ENCODE measurements around the gene ARF1. TPM values are rescaled to one million over a fixed set of nuclear protein-coding genes. Genes with fewer than 3 reads are reported as not detected.

Gene ARF1
- total and polyA plus RNA-seq, 2 donors (not counting 1 experiment from before 2014, with no cell fraction given): 193 to 389 TPM

GRCh38 chr1:228105270-228105995 is 22.9 kb downstream of the ARF1 start:
- POLR2A ChIA-PET: interaction anchor here (0.5 to 1.5 kb wide), 3 partner anchors 23 to 61 kb away, joined by 3 to 5 read pairs (median 3); partner anchors contain the start of gene ARF1
- peaks cover 44% of the 10 kb centered on the region for H3K4me1 Mint-ChIP-seq
- no peak overlapping the region for H3K27ac Mint-ChIP-seq
- ATAC-seq (ENCODE audit: low read depth) (no peak), DNase-seq (no peak)
- CTCF ChIA-PET: no interaction called here
- H2AFZ ChIP-seq (ENCODE audit: insufficient read depth, low read depth, low read length, poor library complexity, severe bottlenecking): no peak overlapping the region
- H3K27ac ChIP-seq (ENCODE audit: low read length in 2 of 2): no peak overlapping the region
- H3K9me3 Mint-ChIP-seq (ENCODE audit: insufficient read depth): no peaks in the 10 kb centered on the region
- no peak overlapping the region for H3K9ac ChIP-seq (ENCODE audit: low read length)
- no peaks in the 10 kb centered on the region for H3K9me3 ChIP-seq (ENCODE audit: control extremely low read depth in 1 of 3, control insufficient read depth in 2 of 3, insufficient read depth in 1 of 3, low read length in 2 of 3)
- no peaks in the 10 kb centered on the region for H3K27me3 Mint-ChIP-seq
- H3K4me2 ChIP-seq (replicated peaks; ENCODE audit: low read depth, low read length, poor library complexity, severe bottlenecking): no peak overlapping the region
- no peak overlapping the region for H3K4me3 ChIP-seq (ENCODE audit: control extremely low read depth in 1 of 5, extremely low read depth in 1 of 5, insufficient read depth in 1 of 5, low read depth in 2 of 5, low read length in 4 of 5)
- H3K27me3 ChIP-seq (replicated peaks in 1 of 4; ENCODE audit: control extremely low read depth in 1 of 4, control insufficient read depth in 3 of 4, insufficient read depth in 4 of 4, low read length in 3 of 4): no peaks in the 10 kb centered on the region
- H3K4me3 Mint-ChIP-seq: peak overlapping the region; percentile 23
- TF ChIP-seq EZH2 (IDR thresholded peaks at IDR 0.05; ENCODE audit: borderline replicate concordance, insufficient read depth, low read depth, low read length, poor library complexity, severe bottlenecking) (no peak), CTCF (IDR thresholded peaks at IDR 0.05) (no peak)
- H4K20me1 ChIP-seq (ENCODE audit: control insufficient read depth, insufficient read depth, low read length, poor library complexity, severe bottlenecking): peaks cover 19% of the 10 kb centered on the region
- H3K79me2 ChIP-seq (ENCODE audit: control insufficient read depth, insufficient read depth, low read length): peaks cover 37% of the 10 kb centered on the region
- peaks cover 34 to 48% of the 10 kb centered on the region in 2 donors for H3K4me1 ChIP-seq (ENCODE audit: control insufficient read depth in 2 of 2, insufficient read depth in 2 of 2, low read length in 2 of 2)
- intact Hi-C loops (cut with micrococcal nuclease): loop anchor here (10.0 kb wide), 2 partner anchors 169 to 1399 kb away; partner anchors contain the start of gene NUP133
- peaks cover 0 to 21% of the 10 kb centered on the region in 2 experiments for H3K36me3 ChIP-seq (replicated peaks in 1 of 2; ENCODE audit: control extremely low read depth in 1 of 2, control insufficient read depth in 1 of 2, extremely low read depth in 1 of 2, insufficient read depth in 2 of 2, low read length in 1 of 2)
- WGBS (ENCODE audit: insufficient coverage): 91% methylated on average over 9 of the region's 9 CpGs

Data from B cell (primary cell).